ENCODE results near the gene BEND3.

Gene BEND3

GRCh38 chr6:107068691-107069630, 46.4 kb downstream of the BEND3 start:
- H3K36me3 ChIP-seq (ENCODE audit: control insufficient read depth, insufficient read depth, low read length): no peaks in the 10 kb centered on the region
- H3K27ac ChIP-seq (ENCODE audit: insufficient read depth, low read length, poor library complexity, severe bottlenecking): no peak overlapping the region
- no peaks in the 10 kb centered on the region for H3K9me3 ChIP-seq (ENCODE audit: control insufficient read depth, low read length)
- H3K4me1 ChIP-seq (ENCODE audit: control insufficient read depth, insufficient read depth, low read length, poor library complexity, severe bottlenecking): no peaks in the 10 kb centered on the region
- no peak overlapping the region for H3K4me3 ChIP-seq (ENCODE audit: insufficient read depth, low read depth, low read length, poor library complexity, severe bottlenecking)
- DNase-seq: no peak
- H3K27me3 ChIP-seq (replicated peaks; ENCODE audit: control insufficient read depth, insufficient read depth, low read length, poor library complexity, severe bottlenecking): no peaks in the 10 kb centered on the region

- no peak overlapping the region for H3K4me3 ChIP-seq (ENCODE audit: insufficient read depth, low read depth, low read length, poor library complexity, severe bottlenecking)
- peaks cover under 1% of the 10 kb centered on the region for H3K4me1 ChIP-seq (ENCODE audit: control insufficient read depth, insufficient read depth, low read length, poor library complexity, severe bottlenecking)
- H3K27ac ChIP-seq (ENCODE audit: insufficient read depth, low read length, poor library complexity, severe bottlenecking): no peak overlapping the region
- H3K27me3 ChIP-seq (replicated peaks; ENCODE audit: control insufficient read depth, insufficient read depth, low read length, poor library complexity, severe bottlenecking): no peaks in the 10 kb centered on the region
- DNase-seq: no peak
- H3K9me3 ChIP-seq (ENCODE audit: control insufficient read depth, low read length): no peaks in the 10 kb centered on the region
- H3K36me3 ChIP-seq (ENCODE audit: control insufficient read depth, insufficient read depth, low read length): no peaks in the 10 kb centered on the region
Observed at GRCh38 chr6:107066697-107067659, 48.3 kb downstream of the BEND3 start.

GRCh38 chr6:107064579-107065065, 50.7 kb downstream of the BEND3 start:
- Histone ChIP-seq H3K4me1 (ENCODE audit: control insufficient read depth, insufficient read depth, low read length, poor library complexity, severe bottlenecking) (peaks cover 6% of the 10 kb centered on the region), H3K27ac (ENCODE audit: insufficient read depth, low read length, poor library complexity, severe bottlenecking) (no peak overlapping the region), H3K27me3 (replicated peaks; ENCODE audit: control insufficient read depth, insufficient read depth, low read length, poor library complexity, severe bottlenecking) (no peaks in the 10 kb centered on the region), H3K36me3 (ENCODE audit: control insufficient read depth, insufficient read depth, low read length) (no peaks in the 10 kb centered on the region), H3K4me3 (ENCODE audit: insufficient read depth, low read depth, low read length, poor library complexity, severe bottlenecking) (no peak overlapping the region), H3K9me3 (ENCODE audit: control insufficient read depth, low read length) (no peaks in the 10 kb centered on the region)
- no peak for DNase-seq

GRCh38 chr6:107062691-107063090, 52.6 kb downstream of the BEND3 start:
- H3K9me3 ChIP-seq (ENCODE audit: control insufficient read depth, low read length): no peaks in the 10 kb centered on the region

GRCh38 chr6:107061125-107062020, 53.9 kb downstream of the BEND3 start:
- no peak overlapping the region for H3K4me3 ChIP-seq (ENCODE audit: insufficient read depth, low read depth, low read length, poor library complexity, severe bottlenecking)
- H3K4me1 ChIP-seq (ENCODE audit: control insufficient read depth, insufficient read depth, low read length, poor library complexity, severe bottlenecking): peaks cover 6% of the 10 kb centered on the region
- H3K27ac ChIP-seq (ENCODE audit: insufficient read depth, low read length, poor library complexity, severe bottlenecking): no peak overlapping the region
- no peak for DNase-seq
- H3K9me3 ChIP-seq (ENCODE audit: control insufficient read depth, low read length): no peaks in the 10 kb centered on the region
- no peaks in the 10 kb centered on the region for H3K27me3 ChIP-seq (replicated peaks; ENCODE audit: control insufficient read depth, insufficient read depth, low read length, poor library complexity, severe bottlenecking)
- H3K36me3 ChIP-seq (ENCODE audit: control insufficient read depth, insufficient read depth, low read length): no peaks in the 10 kb centered on the region

More at GRCh38 chr6:107062691-107063090, 52.6 kb downstream of the BEND3 start:
- no peaks in the 10 kb centered on the region for H3K27me3 ChIP-seq (replicated peaks; ENCODE audit: control insufficient read depth, insufficient read depth, low read length, poor library complexity, severe bottlenecking)
- H3K27ac ChIP-seq (ENCODE audit: insufficient read depth, low read length, poor library complexity, severe bottlenecking): no peak overlapping the region
- DNase-seq: no peak
- no peak overlapping the region for H3K4me3 ChIP-seq (ENCODE audit: insufficient read depth, low read depth, low read length, poor library complexity, severe bottlenecking)
- H3K4me1 ChIP-seq (ENCODE audit: control insufficient read depth, insufficient read depth, low read length, poor library complexity, severe bottlenecking): peaks cover 6% of the 10 kb centered on the region
- no peaks in the 10 kb centered on the region for H3K36me3 ChIP-seq (ENCODE audit: control insufficient read depth, insufficient read depth, low read length)

- H3K27me3 ChIP-seq (replicated peaks; ENCODE audit: control insufficient read depth, insufficient read depth, low read length, poor library complexity, severe bottlenecking): no peaks in the 10 kb centered on the region
Observed at GRCh38 chr6:107060704-107061103, 54.6 kb downstream of the BEND3 start.

GRCh38 chr6:107059606-107060005, 55.7 kb downstream of the BEND3 start:
- no peak overlapping the region for H3K27ac ChIP-seq (ENCODE audit: insufficient read depth, low read length, poor library complexity, severe bottlenecking)
- DNase-seq: no peak
- no peaks in the 10 kb centered on the region for H3K27me3 ChIP-seq (replicated peaks; ENCODE audit: control insufficient read depth, insufficient read depth, low read length, poor library complexity, severe bottlenecking)
- no peaks in the 10 kb centered on the region for H3K9me3 ChIP-seq (ENCODE audit: control insufficient read depth, low read length)
- H3K4me3 ChIP-seq (ENCODE audit: insufficient read depth, low read depth, low read length, poor library complexity, severe bottlenecking): no peak overlapping the region
- peaks cover 6% of the 10 kb centered on the region for H3K4me1 ChIP-seq (ENCODE audit: control insufficient read depth, insufficient read depth, low read length, poor library complexity, severe bottlenecking)
- no peaks in the 10 kb centered on the region for H3K36me3 ChIP-seq (ENCODE audit: control insufficient read depth, insufficient read depth, low read length)

More at GRCh38 chr6:107060704-107061103, 54.6 kb downstream of the BEND3 start:
- Histone ChIP-seq H3K9me3 (ENCODE audit: control insufficient read depth, low read length) (no peaks in the 10 kb centered on the region), H3K27ac (ENCODE audit: insufficient read depth, low read length, poor library complexity, severe bottlenecking) (no peak overlapping the region), H3K4me1 (ENCODE audit: control insufficient read depth, insufficient read depth, low read length, poor library complexity, severe bottlenecking) (peaks cover 6% of the 10 kb centered on the region), H3K36me3 (ENCODE audit: control insufficient read depth, insufficient read depth, low read length) (no peaks in the 10 kb centered on the region), H3K4me3 (ENCODE audit: insufficient read depth, low read depth, low read length, poor library complexity, severe bottlenecking) (no peak overlapping the region)
- no peak for DNase-seq

- Histone ChIP-seq H3K27ac (ENCODE audit: insufficient read depth, low read length, poor library complexity, severe bottlenecking) (no peak overlapping the region), H3K4me3 (ENCODE audit: insufficient read depth, low read depth, low read length, poor library complexity, severe bottlenecking) (no peak overlapping the region), H3K9me3 (ENCODE audit: control insufficient read depth, low read length) (no peaks in the 10 kb centered on the region), H3K36me3 (ENCODE audit: control insufficient read depth, insufficient read depth, low read length) (no peaks in the 10 kb centered on the region), H3K27me3 (replicated peaks; ENCODE audit: control insufficient read depth, insufficient read depth, low read length, poor library complexity, severe bottlenecking) (no peaks in the 10 kb centered on the region), H3K4me1 (ENCODE audit: control insufficient read depth, insufficient read depth, low read length, poor library complexity, severe bottlenecking) (peaks cover 6% of the 10 kb centered on the region)
- DNase-seq: no peak
Observed at GRCh38 chr6:107057679-107058078, 57.6 kb downstream of the BEND3 start.

GRCh38 chr6:107056796-107057195, 58.5 kb downstream of the BEND3 start:
- Histone ChIP-seq H3K27me3 (replicated peaks; ENCODE audit: control insufficient read depth, insufficient read depth, low read length, poor library complexity, severe bottlenecking) (no peaks in the 10 kb centered on the region), H3K36me3 (ENCODE audit: control insufficient read depth, insufficient read depth, low read length) (no peaks in the 10 kb centered on the region), H3K4me3 (ENCODE audit: insufficient read depth, low read depth, low read length, poor library complexity, severe bottlenecking) (no peak overlapping the region), H3K4me1 (ENCODE audit: control insufficient read depth, insufficient read depth, low read length, poor library complexity, severe bottlenecking) (peaks cover 4% of the 10 kb centered on the region), H3K27ac (ENCODE audit: insufficient read depth, low read length, poor library complexity, severe bottlenecking) (no peak overlapping the region), H3K9me3 (ENCODE audit: control insufficient read depth, low read length) (no peaks in the 10 kb centered on the region)
- DNase-seq: no peak

All from effector memory CD4-positive, alpha-beta T cell (primary cell).